Uterus (tissue), 2 donors: ENCODE results near the gene NXF1.

Source experiments
- CTCF ChIP-seq, 4 experiments: fragments of 200-600 bp in 2 of 4; fragments of 450-650 bp in 2 of 4; sonication (generic) in 2 of 4; IDR thresholded peaks; one replicate each; pipeline ENCODE4 v1.5.1; 2016 to 2019; ENCODE audit warnings: antibody characterized with exemption in 4 of 4, mild to moderate bottlenecking in 2 of 4, moderate library complexity in 1 of 4
- POLR2A ChIP-seq, 2 donors: fragments of 450-650 bp; IDR thresholded peaks; one replicate each; pipeline ENCODE4 v1.6.1; 2016; ENCODE audit warnings: antibody characterized with exemption in 2 of 2, mild to moderate bottlenecking in 1 of 2, moderate library complexity in 1 of 2

GRCh38 chr11:62852523-62853188 is 47.4 kb upstream of the NXF1 start:
- TF ChIP-seq CTCF (IDR thresholded peaks at IDR 0.05) (no peak), POLR2A (IDR thresholded peaks at IDR 0.05) (no peak)
